Panc1 (cell line): ENCODE measurements around the gene IGSF11.
"Not testable (repeated sequence)": the region's sequence is repeated elsewhere in the genome, so short reads cannot be mapped to it uniquely, and the experiment has no call there.

ENCODE experiments used
- TCF7L2 ChIP-seq: IDR thresholded peaks from 2 replicates; pipeline ENCODE4 v1.6.1; 2011; ENCODE audit warnings: mild to moderate bottlenecking, low read depth, low read length, inconsistent platforms
- TF ChIP-seq, protein P1 (sequence below): fragments of 450-650 bp; IDR thresholded peaks from 2 replicates; pipeline ENCODE4 v1.5.1; 2017; ENCODE audit warnings: mild to moderate bottlenecking

DNA sequence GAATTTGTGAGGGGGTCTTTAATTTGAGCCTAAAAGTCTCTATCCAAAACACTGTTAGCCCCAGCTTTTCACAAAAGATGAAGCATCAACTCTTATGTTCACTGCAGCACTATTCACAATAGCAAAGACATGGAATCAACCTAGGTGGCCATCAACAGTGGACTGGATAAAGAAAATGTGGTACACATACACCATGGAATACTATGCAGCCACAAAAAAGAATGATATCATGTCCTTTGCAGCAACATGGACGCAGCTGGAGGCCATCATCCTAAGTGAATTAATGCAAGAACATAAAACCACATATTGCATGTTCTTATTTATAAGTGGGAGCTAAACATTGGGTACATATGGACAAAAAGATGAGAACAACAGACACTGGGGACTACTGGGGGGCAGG is 59.2 kb downstream of the IGSF11 start:
- TF ChIP-seq, protein P1, sequence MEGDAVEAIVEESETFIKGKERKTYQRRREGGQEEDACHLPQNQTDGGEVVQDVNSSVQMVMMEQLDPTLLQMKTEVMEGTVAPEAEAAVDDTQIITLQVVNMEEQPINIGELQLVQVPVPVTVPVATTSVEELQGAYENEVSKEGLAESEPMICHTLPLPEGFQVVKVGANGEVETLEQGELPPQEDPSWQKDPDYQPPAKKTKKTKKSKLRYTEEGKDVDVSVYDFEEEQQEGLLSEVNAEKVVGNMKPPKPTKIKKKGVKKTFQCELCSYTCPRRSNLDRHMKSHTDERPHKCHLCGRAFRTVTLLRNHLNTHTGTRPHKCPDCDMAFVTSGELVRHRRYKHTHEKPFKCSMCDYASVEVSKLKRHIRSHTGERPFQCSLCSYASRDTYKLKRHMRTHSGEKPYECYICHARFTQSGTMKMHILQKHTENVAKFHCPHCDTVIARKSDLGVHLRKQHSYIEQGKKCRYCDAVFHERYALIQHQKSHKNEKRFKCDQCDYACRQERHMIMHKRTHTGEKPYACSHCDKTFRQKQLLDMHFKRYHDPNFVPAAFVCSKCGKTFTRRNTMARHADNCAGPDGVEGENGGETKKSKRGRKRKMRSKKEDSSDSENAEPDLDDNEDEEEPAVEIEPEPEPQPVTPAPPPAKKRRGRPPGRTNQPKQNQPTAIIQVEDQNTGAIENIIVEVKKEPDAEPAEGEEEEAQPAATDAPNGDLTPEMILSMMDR: not testable (repeated sequence)
- not testable (repeated sequence) for TF ChIP-seq TCF7L2
